ENCODE data around the gene HDC. TPM values are rescaled to one million over a fixed set of nuclear protein-coding genes. Genes with fewer than 3 reads are reported as not detected.

Gene HDC
- total and polyA plus RNA-seq, 8 donors, result 3.5 to 590 (median 9.0) TPM

DNA sequence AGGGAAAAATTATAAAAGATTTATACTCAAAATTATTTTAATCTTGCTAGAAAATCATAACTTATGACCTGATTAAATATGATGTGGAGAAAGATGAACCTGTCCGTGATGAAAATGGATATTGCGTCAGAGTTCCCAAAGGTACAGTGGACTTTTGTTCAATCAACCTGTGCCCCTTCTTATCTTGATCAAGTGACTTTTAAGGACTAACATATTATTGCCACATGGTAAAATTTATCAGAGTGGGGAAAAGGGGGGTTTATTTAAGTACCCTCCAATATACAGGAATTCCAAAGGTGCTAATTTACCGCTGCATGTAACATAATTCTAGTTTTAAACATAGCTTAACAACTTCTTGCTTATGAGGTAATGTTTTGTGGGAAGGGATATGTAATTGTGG lies 39.6 kb downstream of the HDC start:
- Histone ChIP-seq H3K27ac (no peak overlapping the region), H3K4me1 (no peaks in the 10 kb centered on the region), H3K36me3 (no peaks in the 10 kb centered on the region), H3K4me3 (no peak overlapping the region), H3K27me3 (no peaks in the 10 kb centered on the region), H3K9me3 (no peaks in the 10 kb centered on the region)
- WGBS, 5 donors, result 88 to 99% (median 96%) methylated on average over 3 of the region's 3 CpGs
- no peak for DNase-seq
- TF ChIP-seq POLR2AphosphoS5 (IDR thresholded peaks at IDR 0.05), result no peak
- no peak for TF ChIP-seq EP300 (IDR thresholded peaks at IDR 0.05)
- TF ChIP-seq CTCF (IDR thresholded peaks at IDR 0.05), result no peak
- no peak for TF ChIP-seq POLR2A (IDR thresholded peaks at IDR 0.05)
- intact Hi-C loops (cut with DNase I; ENCODE audit: low total_unique reads), result no loop called here

GRCh38 chr15:50225057-50225456 lies 40.5 kb downstream of the HDC start:
- Histone ChIP-seq H3K4me1 (no peaks in the 10 kb centered on the region), H3K27me3 (no peaks in the 10 kb centered on the region), H3K27ac (no peak overlapping the region), H3K4me3 (no peak overlapping the region), H3K36me3 (no peaks in the 10 kb centered on the region), H3K9me3 (no peaks in the 10 kb centered on the region)
- intact Hi-C loops (cut with DNase I; ENCODE audit: low total_unique reads), result no loop called here
- no peak for DNase-seq
- 90 to 96% (median 95%) methylated on average over 1 of the region's 1 CpG for WGBS, 5 donors
- TF ChIP-seq EP300 (IDR thresholded peaks at IDR 0.05), result no peak
- TF ChIP-seq POLR2AphosphoS5 (IDR thresholded peaks at IDR 0.05), result no peak

- Histone ChIP-seq H3K27me3 (no peaks in the 10 kb centered on the region), H3K27ac (no peak overlapping the region), H3K4me3 (no peak overlapping the region), H3K4me1 (no peaks in the 10 kb centered on the region), H3K9me3 (no peaks in the 10 kb centered on the region), H3K36me3 (no peaks in the 10 kb centered on the region)
- WGBS, 5 donors, result 79 to 87% (median 85%) methylated on average over 5 of the region's 5 CpGs
- DNase-seq, result no peak
- intact Hi-C loops (cut with DNase I; ENCODE audit: low total_unique reads), result no loop called here
- TF ChIP-seq POLR2AphosphoS5 (IDR thresholded peaks at IDR 0.05), result no peak
- no peak for TF ChIP-seq POLR2A (IDR thresholded peaks at IDR 0.05)
- TF ChIP-seq CTCF (IDR thresholded peaks at IDR 0.05), result no peak
- no peak for TF ChIP-seq EP300 (IDR thresholded peaks at IDR 0.05)
Observed at GRCh38 chr15:50224606-50225005, 40.9 kb downstream of the HDC start.

DNA sequence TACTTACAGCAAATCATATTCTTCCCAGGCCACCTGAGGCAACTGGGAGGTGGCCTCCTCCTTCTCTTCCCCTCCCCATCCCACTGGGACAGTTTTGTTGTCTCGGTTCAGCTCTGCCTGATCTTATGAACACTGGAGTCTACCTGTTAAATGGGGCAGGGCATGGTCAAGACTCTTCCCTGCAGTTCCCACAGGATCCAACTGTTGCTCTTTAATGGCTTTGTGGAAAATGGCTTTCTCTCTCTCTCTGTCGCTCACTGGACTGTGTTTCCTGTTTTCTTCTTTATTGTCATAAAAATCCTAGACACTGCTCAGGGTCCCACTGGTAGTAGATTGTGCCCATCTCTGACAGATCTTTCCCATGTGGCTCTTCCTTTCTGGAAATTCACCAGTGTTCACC lies 43.3 kb downstream of the HDC start:
- TF ChIP-seq EP300 (IDR thresholded peaks at IDR 0.05), result no peak
- TF ChIP-seq POLR2A (IDR thresholded peaks at IDR 0.05), result no peak
- no peak for TF ChIP-seq POLR2AphosphoS5 (IDR thresholded peaks at IDR 0.05)
- no peak for TF ChIP-seq CTCF (IDR thresholded peaks at IDR 0.05)
- H3K36me3 ChIP-seq, result no peaks in the 10 kb centered on the region
- no peaks in the 10 kb centered on the region for H3K4me1 ChIP-seq
- H3K9me3 ChIP-seq, result no peaks in the 10 kb centered on the region
- intact Hi-C loops (cut with DNase I; ENCODE audit: low total_unique reads), result no loop called here
- H3K27ac ChIP-seq, result no peak overlapping the region
- no peak overlapping the region for H3K4me3 ChIP-seq
- H3K27me3 ChIP-seq, result no peaks in the 10 kb centered on the region
- 76 to 91% (median 84%) methylated on average over 2 of the region's 2 CpGs for WGBS, 5 donors
- no peak for DNase-seq

DNA sequence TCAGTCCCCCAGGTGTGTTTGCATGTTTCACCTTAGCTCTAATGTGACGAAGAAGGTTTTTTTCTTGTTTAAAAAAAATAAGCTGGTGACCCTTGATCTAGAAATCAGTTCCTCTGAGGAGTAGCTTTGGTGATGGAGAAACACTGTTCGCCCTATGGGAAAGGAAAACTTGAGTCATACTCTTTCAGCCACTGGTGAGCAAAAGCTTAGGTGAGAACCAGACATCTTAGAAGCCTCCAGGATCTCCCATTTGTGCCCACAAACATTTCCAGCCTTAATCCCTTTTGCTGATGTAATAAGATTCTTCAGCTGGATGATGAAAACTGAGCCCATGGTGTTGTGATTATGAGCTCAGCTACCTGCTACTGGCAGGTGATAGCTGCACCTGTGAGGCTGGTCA lies 45.7 kb downstream of the HDC start:
- Histone ChIP-seq H3K4me1 (no peaks in the 10 kb centered on the region), H3K27ac (no peak overlapping the region), H3K36me3 (no peaks in the 10 kb centered on the region), H3K27me3 (no peaks in the 10 kb centered on the region), H3K9me3 (no peaks in the 10 kb centered on the region), H3K4me3 (no peak overlapping the region)
- no peak for DNase-seq
- intact Hi-C loops (cut with DNase I; ENCODE audit: low total_unique reads), result no loop called here
- TF ChIP-seq POLR2AphosphoS5 (IDR thresholded peaks at IDR 0.05) (no peak), CTCF (IDR thresholded peaks at IDR 0.05) (no peak), POLR2A (IDR thresholded peaks at IDR 0.05) (no peak), EP300 (IDR thresholded peaks at IDR 0.05) (no peak)
- WGBS, 5 donors, result 71 to 88% (median 81%) methylated on average over 2 of the region's 2 CpGs

Measured in stomach (tissue), 9 donors.